Neural progenitor cell (in vitro differentiated cells): ENCODE measurements around the gene HAND1.

Experiments
- CTCF ChIP-seq: fragments of 200-600 bp; sonication (generic); IDR thresholded peaks from 2 replicates; pipeline ENCODE4 v1.5.1; 2017; ENCODE audit warnings: antibody characterized with exemption, mild to moderate bottlenecking
- EZH2 ChIP-seq: fragments of 200-600 bp; sonication (generic); IDR thresholded peaks from 2 replicates; pipeline ENCODE4 v1.6.1; 2017; ENCODE audit warnings: antibody characterized with exemption, mild to moderate bottlenecking, moderate library complexity
- EZH2phosphoT487 ChIP-seq: fragments of 200-600 bp; sonication (generic); IDR thresholded peaks from 2 replicates; pipeline ENCODE4 v1.6.1; 2017; ENCODE audit warnings: antibody characterized with exemption

DNA sequence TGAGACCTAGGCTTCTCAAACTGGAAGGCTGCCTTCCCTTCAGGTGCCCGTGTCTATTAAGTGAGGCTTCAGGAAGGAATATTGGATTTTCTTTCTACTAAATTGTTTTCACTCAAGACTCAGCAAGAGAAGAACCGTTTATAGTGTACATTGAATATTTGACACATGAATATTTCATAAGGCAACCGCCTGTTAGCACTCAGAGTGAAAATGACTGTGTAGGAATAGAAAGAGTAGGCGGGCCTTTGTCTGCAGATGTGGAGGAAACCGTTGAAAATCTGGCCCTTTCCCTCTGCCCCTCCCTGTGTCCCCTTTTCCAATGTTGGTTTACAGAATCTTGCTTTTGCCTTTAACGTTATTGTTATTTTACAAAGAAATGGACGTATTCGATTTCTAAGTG lies 26.1 kb downstream of the HAND1 start:
- TF ChIP-seq EZH2phosphoT487, result no peak
- TF ChIP-seq CTCF, result no peak
- TF ChIP-seq EZH2, result no peak
